Thymus (tissue), 11 donors: ENCODE data around the gene PRKCB. TPM values are rescaled to one million over a fixed set of nuclear protein-coding genes. Genes with fewer than 3 reads are reported as not detected.

ENCODE experiments used
- DNase-seq, 9 donors: peaks; one replicate each; pipeline ENCODE4 v3.0.0-alpha.2; 2013; ENCODE audit warnings: low spot score in 9 of 9, low read depth in 6 of 9, missing footprints in 1 of 9
- H3K27ac ChIP-seq, 2 donors: one replicate each; pipeline ENCODE4 v1.5.1; 2013; ENCODE audit warnings: control low read depth in 1 of 2, low read depth in 1 of 2, low read length in 1 of 2, mild to moderate bottlenecking in 1 of 2, moderate library complexity in 1 of 2
- H3K27me3 ChIP-seq, 2 donors: one replicate each; pipeline ENCODE4 v1.5.1; 2013; ENCODE audit warnings: low read length in 1 of 2; ENCODE audit not compliant: control insufficient read depth in 2 of 2, insufficient read depth in 1 of 2
- H3K36me3 ChIP-seq, 2 donors: one replicate each; pipeline ENCODE4 v1.5.1; 2013; ENCODE audit warnings: low read length in 1 of 2, mild to moderate bottlenecking in 1 of 2, moderate library complexity in 1 of 2; ENCODE audit not compliant: control insufficient read depth in 2 of 2, insufficient read depth in 2 of 2
- H3K4me1 ChIP-seq, 2 donors: one replicate each; pipeline ENCODE4 v1.5.1; 2013; ENCODE audit warnings: low read length in 2 of 2; ENCODE audit not compliant: control insufficient read depth in 2 of 2, insufficient read depth in 2 of 2
- H3K4me3 ChIP-seq, 2 donors: one replicate each; pipeline ENCODE4 v1.5.1; 2013; ENCODE audit warnings: low read length in 2 of 2, control low read depth in 1 of 2, mild to moderate bottlenecking in 1 of 2
- H3K9me3 ChIP-seq, 2 donors: one replicate each; pipeline ENCODE4 v1.5.1; 2013; ENCODE audit warnings: low read length in 1 of 2, mild to moderate bottlenecking in 1 of 2; ENCODE audit not compliant: control insufficient read depth in 2 of 2, insufficient read depth in 1 of 2
- WGBS: extraction: QIAGEN DNeasy Blood & Tissue Kit; methylation state at CpG from one replicate; pipeline ENCODE4 v1.1.7; 2013; 5-methylcytosine and 5-hydroxymethylcytosine counted together
- polyA plus RNA-seq: library from polyadenylated mRNA; stranded (reverse); fragments of 200-250 nt; gene quantifications from one replicate; pipeline ENCODE4 v1.2.3, GENCODE V29; 2013
- total RNA-seq: library from RNA; stranded (reverse); fragments of 120-200 nt; gene quantifications from one replicate; pipeline ENCODE4 v1.2.4, GENCODE V29; 2013
- donor health status: healthy.

PRKCB gene
- total and polyA plus RNA-seq, 2 donors, result 21.9 to 57.4 TPM

DNA sequence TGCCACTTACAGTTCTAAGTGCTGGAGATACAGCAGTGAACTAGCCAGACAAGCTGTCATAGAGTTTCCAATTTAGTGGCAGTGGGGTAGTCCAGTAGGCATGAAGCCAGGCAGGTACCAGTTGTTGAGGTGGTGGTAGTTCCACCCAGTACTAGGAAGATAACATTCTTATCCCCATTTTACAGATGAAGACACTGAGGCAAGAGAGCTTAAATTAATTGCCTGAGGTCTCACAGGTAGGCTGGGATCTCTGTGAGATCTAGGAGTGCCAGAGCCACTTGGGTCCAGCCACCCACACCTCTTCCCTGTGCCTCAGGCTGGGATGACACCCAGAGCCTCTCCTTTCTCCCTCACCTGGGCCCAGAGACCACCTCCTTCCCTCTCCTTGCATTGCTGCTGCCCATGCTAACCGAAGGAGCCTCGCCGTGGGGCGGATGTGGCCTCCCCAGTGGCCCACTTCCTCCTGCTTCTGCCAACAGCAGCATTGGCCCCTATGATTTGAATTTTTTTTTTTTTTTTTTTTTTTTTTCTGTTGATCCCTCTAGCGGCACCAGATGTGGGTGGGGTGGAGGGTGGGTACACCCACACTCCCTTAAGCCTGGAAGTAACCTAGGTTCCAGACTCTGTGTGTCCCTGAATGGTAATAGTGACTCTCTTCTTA, 114.0 kb downstream of the PRKCB start:
- Histone ChIP-seq H3K27ac (peak overlapping the region; percentile 78 to 82), H3K36me3 (no peaks in the 10 kb centered on the region), H3K27me3 (no peaks in the 10 kb centered on the region), H3K9me3 (no peaks in the 10 kb centered on the region), H3K4me1 (peaks cover 50 to 66% of the 10 kb centered on the region in 2 donors), H3K4me3 (no peak overlapping the region)
- peak in 8 of 9 donors; percentile 56 to 89 (median 70) for DNase-seq
- 10% methylated on average over 5 of the region's 5 CpGs for WGBS

DNA sequence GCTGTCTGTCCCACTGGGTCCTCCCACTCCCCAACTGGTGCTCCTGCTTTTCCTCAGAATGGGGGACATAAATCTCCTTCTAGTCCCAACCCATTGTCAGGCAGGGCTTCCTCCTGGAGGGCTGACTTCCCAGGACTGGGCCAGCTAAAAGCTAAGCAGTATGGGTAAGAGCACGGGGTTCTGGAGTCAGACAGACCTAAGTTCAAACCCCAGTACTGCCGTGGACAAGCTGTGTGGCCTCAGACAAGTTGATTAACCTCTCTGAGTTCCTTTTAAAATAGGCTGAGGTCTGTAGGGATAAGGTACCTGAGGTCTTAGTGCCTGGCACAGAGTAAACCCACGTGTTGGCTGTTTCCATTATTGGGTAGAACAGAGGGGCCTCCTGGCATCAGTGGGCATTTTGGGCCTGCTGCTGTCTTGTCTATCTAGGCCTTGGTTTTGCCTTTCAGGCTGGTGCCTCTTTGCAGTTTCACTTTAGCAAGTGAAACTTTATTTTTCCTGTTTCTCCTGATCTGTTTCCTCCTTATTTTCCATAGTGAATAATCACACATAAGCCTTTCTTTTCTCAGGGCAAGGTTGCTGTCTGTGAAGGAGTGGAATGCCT, 114.6 kb downstream of the PRKCB start:
- WGBS, result 38% methylated on average over 3 of the region's 3 CpGs
- Histone ChIP-seq H3K4me1 (peaks cover 50 to 66% of the 10 kb centered on the region in 2 donors), H3K27me3 (no peaks in the 10 kb centered on the region), H3K36me3 (no peaks in the 10 kb centered on the region), H3K9me3 (no peaks in the 10 kb centered on the region), H3K4me3 (no peak overlapping the region), H3K27ac (peak overlapping the region; percentile 19 to 78)
- DNase-seq, result peak in 1 of 9 donors; percentile 19

DNA sequence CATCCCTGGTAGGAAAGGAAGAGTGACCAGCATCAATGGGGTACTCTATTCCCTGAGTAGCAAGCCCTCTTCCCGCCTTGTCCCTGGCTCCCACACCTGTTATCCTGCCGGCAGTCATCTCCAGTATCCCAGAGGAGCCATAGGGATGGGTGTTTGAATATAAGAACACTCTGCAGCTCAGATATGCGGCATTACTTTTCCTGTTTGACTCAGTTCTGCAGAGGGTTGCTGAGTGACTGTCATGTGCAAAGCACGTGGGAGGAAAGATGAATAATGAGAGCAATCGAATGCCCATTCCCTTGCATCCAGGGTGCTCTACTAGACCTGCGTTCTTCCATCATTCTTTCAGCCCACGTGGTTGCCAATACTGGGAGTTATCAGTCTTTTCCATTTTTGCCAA, 115.1 kb downstream of the PRKCB start:
- peak overlapping the region in 1 of 2 donors; percentile 78 for H3K27ac ChIP-seq

GRCh38 chr16:23952128-23952970, 116.6 kb downstream of the PRKCB start:
- Histone ChIP-seq H3K27ac (peak overlapping the region; percentile 62 to 77), H3K4me1 (peaks cover 51 to 62% of the 10 kb centered on the region in 2 donors), H3K27me3 (no peaks in the 10 kb centered on the region), H3K9me3 (no peaks in the 10 kb centered on the region), H3K4me3 (no peak overlapping the region), H3K36me3 (no peaks in the 10 kb centered on the region)
- WGBS, result 19% methylated on average over 13 of the region's 13 CpGs
- peak in 4 of 9 donors; percentile 33 to 66 (median 40) for DNase-seq

More for the DNA sequence above, 115.1 kb downstream of the PRKCB start:
- Histone ChIP-seq H3K4me3 (no peak overlapping the region), H3K4me1 (peaks cover 50 to 66% of the 10 kb centered on the region in 2 donors), H3K36me3 (no peaks in the 10 kb centered on the region), H3K9me3 (no peaks in the 10 kb centered on the region), H3K27me3 (no peaks in the 10 kb centered on the region)
- DNase-seq, result no peak
- 76% methylated on average over 7 of the region's 7 CpGs for WGBS

- Histone ChIP-seq H3K4me3 (no peak overlapping the region), H3K4me1 (peaks cover 54 to 60% of the 10 kb centered on the region in 2 donors), H3K27me3 (no peaks in the 10 kb centered on the region), H3K27ac (peak overlapping the region; percentile 49 to 77), H3K36me3 (no peaks in the 10 kb centered on the region), H3K9me3 (no peaks in the 10 kb centered on the region)
- no peak for DNase-seq
- 90% methylated on average over 5 of the region's 5 CpGs for WGBS
Measured at GRCh38 chr16:23952971-23953300, 117.2 kb downstream of the PRKCB start.

DNA sequence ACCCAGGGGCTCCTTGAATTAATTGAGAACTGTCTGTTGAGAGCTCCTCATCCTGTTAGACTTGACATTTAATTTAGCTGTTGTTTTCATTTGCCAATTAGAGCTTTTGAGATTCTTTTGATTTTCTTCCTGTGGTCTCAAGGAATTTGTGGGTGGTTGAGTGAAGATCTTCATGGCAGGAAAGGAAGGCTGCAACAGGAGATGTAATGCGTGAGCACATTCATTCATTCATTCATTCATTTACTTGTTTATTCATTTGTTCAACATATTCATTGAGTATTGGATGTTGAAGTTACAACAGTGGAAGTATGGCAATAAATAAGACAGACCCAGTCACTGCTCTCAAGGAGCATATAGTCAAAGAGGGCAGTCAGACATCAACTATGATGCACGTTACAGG, 117.7 kb downstream of the PRKCB start:
- Histone ChIP-seq H3K36me3 (no peaks in the 10 kb centered on the region), H3K4me3 (no peak overlapping the region), H3K27ac (no peak overlapping the region), H3K4me1 (peaks cover 49 to 55% of the 10 kb centered on the region in 2 donors), H3K27me3 (no peaks in the 10 kb centered on the region), H3K9me3 (no peaks in the 10 kb centered on the region)
- no peak for DNase-seq
- WGBS, result 90% methylated on average over 2 of the region's 2 CpGs

DNA sequence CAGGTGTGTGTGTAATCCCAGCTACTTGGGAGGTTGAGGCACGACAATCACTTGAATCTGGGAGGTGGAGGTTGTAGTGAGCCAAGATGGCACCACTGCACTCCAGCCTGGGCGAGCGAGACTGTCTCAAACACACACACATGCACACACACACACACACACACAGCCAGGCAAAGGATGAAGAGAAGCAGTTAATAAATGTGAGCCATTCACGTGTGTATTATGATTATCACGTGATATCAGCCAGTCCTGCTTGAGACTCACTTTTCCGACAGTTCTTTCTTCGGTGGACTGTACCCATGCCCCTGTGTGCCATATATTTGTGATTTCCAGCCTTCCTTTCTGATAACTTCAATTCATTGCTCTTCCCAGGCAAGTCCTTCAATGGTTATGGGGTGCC, 119.3 kb downstream of the PRKCB start:
- Histone ChIP-seq H3K4me1 (peaks cover 46 to 53% of the 10 kb centered on the region in 2 donors), H3K36me3 (no peaks in the 10 kb centered on the region), H3K4me3 (no peak overlapping the region), H3K9me3 (no peaks in the 10 kb centered on the region), H3K27ac (no peak overlapping the region), H3K27me3 (no peaks in the 10 kb centered on the region)
- 97% methylated on average over 7 of the region's 7 CpGs for WGBS
- no peak for DNase-seq

GRCh38 chr16:23957287-23957686, 121.5 kb downstream of the PRKCB start:
- DNase-seq, result no peak
- Histone ChIP-seq H3K9me3 (no peaks in the 10 kb centered on the region), H3K4me3 (no peak overlapping the region), H3K27ac (peak overlapping the region in 1 of 2 donors; percentile 45), H3K36me3 (peaks cover 0 to under 1% of the 10 kb centered on the region in 2 donors), H3K4me1 (peaks cover 39 to 48% of the 10 kb centered on the region in 2 donors), H3K27me3 (no peaks in the 10 kb centered on the region)
- 30% methylated on average over 2 of the region's 2 CpGs for WGBS
